22Rv1 (cell line): ENCODE measurements around the gene C4orf51.

Experiments used
- H3K27ac ChIP-seq: fragments of 450-650 bp; 2 replicates; pipeline ENCODE4 v1.5.1; 2017
- ZFX ChIP-seq: fragments of 450-650 bp; IDR thresholded peaks from 2 replicates; pipeline ENCODE4 v1.6.1; 2017; ENCODE audit warnings: antibody characterized with exemption, borderline replicate concordance
- TF ChIP-seq, protein P1 (sequence below): fragments of 450-650 bp; IDR thresholded peaks from 2 replicates; pipeline ENCODE4 v1.5.1; 2017; ENCODE audit warnings: mild to moderate bottlenecking

The C4orf51 gene

DNA sequence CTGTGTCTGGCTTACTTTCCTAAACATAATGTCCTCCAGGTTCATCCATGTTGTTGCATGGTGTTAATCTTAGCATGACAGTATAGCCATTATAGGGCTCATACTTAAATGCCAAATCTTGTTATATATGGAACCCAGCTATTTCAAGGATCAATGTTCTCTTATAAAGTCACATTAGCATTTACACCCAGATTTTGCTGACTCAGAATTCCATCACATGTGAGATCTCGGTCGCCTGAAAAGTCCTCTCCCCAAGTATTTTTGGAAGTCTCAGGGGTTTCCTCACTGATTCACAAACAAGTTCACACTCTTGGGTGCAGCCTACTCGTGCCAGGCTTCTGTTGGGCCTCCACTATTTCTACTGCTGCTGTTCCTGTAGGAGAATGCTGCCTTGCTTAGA lies 19.9 kb upstream of the C4orf51 start:
- TF ChIP-seq, protein P1, sequence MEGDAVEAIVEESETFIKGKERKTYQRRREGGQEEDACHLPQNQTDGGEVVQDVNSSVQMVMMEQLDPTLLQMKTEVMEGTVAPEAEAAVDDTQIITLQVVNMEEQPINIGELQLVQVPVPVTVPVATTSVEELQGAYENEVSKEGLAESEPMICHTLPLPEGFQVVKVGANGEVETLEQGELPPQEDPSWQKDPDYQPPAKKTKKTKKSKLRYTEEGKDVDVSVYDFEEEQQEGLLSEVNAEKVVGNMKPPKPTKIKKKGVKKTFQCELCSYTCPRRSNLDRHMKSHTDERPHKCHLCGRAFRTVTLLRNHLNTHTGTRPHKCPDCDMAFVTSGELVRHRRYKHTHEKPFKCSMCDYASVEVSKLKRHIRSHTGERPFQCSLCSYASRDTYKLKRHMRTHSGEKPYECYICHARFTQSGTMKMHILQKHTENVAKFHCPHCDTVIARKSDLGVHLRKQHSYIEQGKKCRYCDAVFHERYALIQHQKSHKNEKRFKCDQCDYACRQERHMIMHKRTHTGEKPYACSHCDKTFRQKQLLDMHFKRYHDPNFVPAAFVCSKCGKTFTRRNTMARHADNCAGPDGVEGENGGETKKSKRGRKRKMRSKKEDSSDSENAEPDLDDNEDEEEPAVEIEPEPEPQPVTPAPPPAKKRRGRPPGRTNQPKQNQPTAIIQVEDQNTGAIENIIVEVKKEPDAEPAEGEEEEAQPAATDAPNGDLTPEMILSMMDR: no peak
- no peak for TF ChIP-seq ZFX
- H3K27ac ChIP-seq: no peak overlapping the region

DNA sequence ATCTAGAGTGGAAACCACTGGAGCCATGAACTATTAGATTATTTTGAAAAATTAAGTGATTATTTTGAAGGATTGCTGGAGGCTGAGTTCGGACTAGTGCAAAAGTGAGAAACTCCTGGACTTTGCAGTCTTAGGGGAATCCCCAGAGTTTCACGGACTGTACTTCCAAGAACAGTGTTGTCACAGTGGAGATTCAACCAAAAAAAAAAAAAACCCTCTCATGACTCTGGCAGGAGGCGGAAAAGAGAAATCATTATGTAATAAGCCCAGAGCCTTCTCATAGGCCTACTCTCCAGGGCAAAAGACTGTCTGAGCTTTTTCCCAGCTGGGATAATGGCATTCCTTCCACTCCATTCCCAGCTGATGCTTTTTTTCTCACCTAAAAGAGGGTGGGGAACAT lies 16.8 kb upstream of the C4orf51 start:
- TF ChIP-seq, protein P1: no peak
- TF ChIP-seq ZFX: no peak
- no peak overlapping the region for H3K27ac ChIP-seq

DNA sequence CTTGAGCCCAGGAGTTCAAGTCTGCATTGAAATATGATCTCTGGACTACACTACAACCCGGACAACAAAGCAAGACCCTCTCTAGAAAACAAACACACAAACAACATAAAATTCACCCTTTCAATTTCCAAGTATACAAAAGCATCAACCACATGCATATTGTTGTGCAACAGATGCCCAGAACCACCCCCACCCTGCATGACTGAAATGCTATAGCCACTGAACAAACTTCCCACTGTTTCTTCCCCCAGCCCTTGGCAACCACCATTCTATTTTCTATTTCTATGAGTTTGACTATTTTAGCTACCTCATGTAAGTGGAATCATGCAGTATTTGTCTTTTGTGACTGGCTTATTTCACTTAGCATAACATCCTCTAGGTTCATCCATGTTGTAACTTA lies 14.2 kb upstream of the C4orf51 start:
- TF ChIP-seq ZFX: no peak
- TF ChIP-seq, protein P1: no peak

DNA sequence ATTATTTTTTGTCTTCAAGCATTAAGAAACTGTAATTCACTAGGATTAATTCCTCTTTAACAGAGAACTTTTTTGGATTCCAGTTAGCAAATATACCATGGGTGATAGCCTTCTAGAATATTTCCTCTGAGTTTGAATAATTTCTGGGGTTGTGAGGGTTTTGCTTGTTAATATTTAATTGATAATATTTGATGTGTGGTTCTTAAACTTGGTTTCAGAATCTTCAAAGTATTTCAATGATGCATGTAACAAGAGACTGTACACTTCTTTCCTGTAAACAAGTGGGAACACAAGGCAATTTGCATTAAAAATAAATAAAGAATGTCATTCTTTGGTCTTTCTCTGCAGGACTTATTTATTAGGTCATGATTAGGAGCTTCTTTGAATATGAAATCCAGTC lies 9.5 kb upstream of the C4orf51 start:
- TF ChIP-seq, protein P1: no peak
- no peak for TF ChIP-seq ZFX

More for the DNA sequence above, 14.2 kb upstream of the C4orf51 start:
- no peak overlapping the region for H3K27ac ChIP-seq

DNA sequence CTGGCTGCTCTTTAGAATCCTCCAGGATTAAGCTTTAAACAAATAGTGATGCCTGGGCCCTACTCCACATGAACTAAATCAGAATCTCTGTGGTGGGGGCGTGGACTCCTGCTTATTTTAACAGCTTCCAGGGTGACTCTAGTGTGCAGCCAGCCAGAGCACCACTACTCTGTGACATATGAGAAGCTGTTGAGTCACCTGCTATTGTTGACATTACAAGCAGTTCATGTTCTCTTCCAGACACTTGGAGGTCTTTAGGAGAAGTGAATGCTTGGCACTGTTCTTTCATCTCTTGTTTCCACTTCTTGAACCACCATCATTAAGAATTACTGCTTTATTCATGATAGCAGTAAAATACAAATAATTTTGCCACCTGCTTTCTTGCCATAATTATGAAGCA lies 426 bp upstream of the C4orf51 start:
- H3K27ac ChIP-seq: peak overlapping the region; percentile 81
- no peak for TF ChIP-seq ZFX
- TF ChIP-seq, protein P1: no peak

More for the DNA sequence above, 9.5 kb upstream of the C4orf51 start:
- no peak overlapping the region for H3K27ac ChIP-seq

DNA sequence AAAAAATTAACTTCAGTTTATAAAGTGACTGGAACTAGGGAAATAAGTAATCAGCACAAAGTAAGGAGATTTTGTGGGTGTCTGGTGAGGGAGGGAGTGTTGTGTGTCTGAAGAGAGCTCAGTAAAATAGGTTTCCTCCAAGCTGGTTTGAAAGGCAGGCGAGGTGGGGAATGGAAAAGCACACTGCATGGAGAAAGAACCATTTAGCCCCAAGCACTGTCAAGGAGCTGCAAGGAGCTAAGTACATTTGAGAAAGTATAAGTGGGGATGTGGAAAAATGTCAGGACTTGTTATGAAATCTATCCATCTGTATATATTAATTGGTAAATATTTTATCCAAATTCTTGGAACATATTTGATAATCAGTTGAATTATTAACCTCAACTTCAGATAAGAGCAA lies 956 bp downstream of the C4orf51 start:
- no peak for TF ChIP-seq ZFX
- TF ChIP-seq, protein P1: no peak
- H3K27ac ChIP-seq: peak overlapping the region; percentile 81

DNA sequence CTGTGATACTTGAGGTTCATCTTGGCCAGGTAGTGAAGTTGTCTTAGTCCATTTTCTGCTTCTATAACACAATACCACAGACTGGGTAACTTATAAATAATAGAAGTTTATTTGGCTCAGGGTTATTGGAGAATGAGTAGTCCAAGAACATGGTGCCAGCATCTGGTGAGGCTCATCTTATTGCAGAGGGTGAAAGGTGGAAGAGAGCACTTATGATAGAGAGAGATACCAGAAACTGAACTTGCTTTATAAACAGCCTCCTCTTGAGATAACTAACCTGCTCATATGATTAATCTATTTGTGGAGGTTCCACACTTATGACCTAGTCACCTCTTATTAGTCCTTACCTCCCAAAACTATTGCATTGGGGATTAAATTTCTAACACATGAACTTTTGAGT lies 1.6 kb downstream of the C4orf51 start:
- peak overlapping the region; percentile 81 for H3K27ac ChIP-seq
- no peak for TF ChIP-seq ZFX
- TF ChIP-seq, protein P1: no peak
